Spleen (tissue), 11 donors: ENCODE data around the gene DTX1. TPM values are rescaled to one million over a fixed set of nuclear protein-coding genes. Genes with fewer than 3 reads are reported as not detected.

Experiments
- DNase-seq: peaks from one replicate; pipeline ENCODE4 v3.0.0-alpha.2; 2020
- H3K27ac ChIP-seq, 8 donors: fragments of 200-600 bp; sonication (generic) in 7 of 8; 1 replicate in 4 of 8; 2 replicates in 4 of 8; pipeline versions ENCODE4 v1.5.0 to v1.8.0; 2016 to 2021; ENCODE audit warnings: inconsistent platforms in 4 of 8, mild to moderate bottlenecking in 4 of 8, moderate library complexity in 1 of 8
- H3K27me3 ChIP-seq, 7 donors: fragments of 200-600 bp; sonication (generic) in 6 of 7; replicated peaks in 1 of 7; 1 replicate in 4 of 7; 2 replicates in 3 of 7; pipeline versions ENCODE4 v1.5.0 to v1.8.0; 2016 to 2021; ENCODE audit warnings: inconsistent platforms in 3 of 7, mild to moderate bottlenecking in 1 of 7
- H3K36me3 ChIP-seq, 6 donors: fragments of 200-600 bp; sonication (generic) in 5 of 6; 1 replicate in 4 of 6; 2 replicates in 2 of 6; pipeline versions ENCODE4 v1.5.0 to v1.8.0; 2016 to 2021; ENCODE audit warnings: inconsistent platforms in 2 of 6
- H3K4me1 ChIP-seq, 6 donors: fragments of 200-600 bp; sonication (generic) in 5 of 6; 1 replicate in 3 of 6; 2 replicates in 3 of 6; pipeline versions ENCODE4 v1.5.0 to v1.8.0; 2016 to 2021; ENCODE audit warnings: inconsistent platforms in 3 of 6
- H3K4me3 ChIP-seq, 8 donors: fragments of 200-600 bp; sonication (generic) in 7 of 8; 1 replicate in 4 of 8; 2 replicates in 4 of 8; pipeline versions ENCODE4 v1.5.0 to v1.8.0; 2016 to 2021; ENCODE audit warnings: inconsistent platforms in 4 of 8, mild to moderate bottlenecking in 4 of 8, moderate library complexity in 2 of 8
- H3K9me3 ChIP-seq, 8 donors: fragments of 200-600 bp; sonication (generic) in 7 of 8; 1 replicate in 4 of 8; 2 replicates in 4 of 8; pipeline versions ENCODE4 v1.5.0 to v1.8.0; 2016 to 2021; ENCODE audit warnings: inconsistent platforms in 4 of 8
- POLR2A ChIP-seq, 3 donors: fragments of 450-650 bp; IDR thresholded peaks; one replicate each; pipeline ENCODE4 v1.5.1; 2017; ENCODE audit warnings: antibody characterized with exemption in 3 of 3, mild to moderate bottlenecking in 1 of 3
- POLR2AphosphoS5 ChIP-seq, 3 donors: sonication (generic); formaldehyde crosslinking; IDR thresholded peaks; one replicate each; pipeline ENCODE4 v1.5.1; 2017; ENCODE audit warnings: antibody characterized with exemption in 3 of 3
- WGBS, 5 donors: extraction: QIAGEN DNeasy Blood & Tissue Kit in 3 of 5; methylation state at CpG; one replicate each; pipeline versions ENCODE4 v1.1.5 to v1.1.7; 2013 to 2018; 5-methylcytosine and 5-hydroxymethylcytosine counted together
- intact Hi-C: fragments of 100-400 bp; cut with DNase I; formaldehyde crosslinking; loops from one replicate; pipeline ENCODE4 v1.15.0; 2023; ENCODE audit warnings: low total_unique reads
- polyA plus RNA-seq, 3 donors: library from polyadenylated mRNA; stranded (reverse); fragments of 200-250 nt; gene quantifications; one replicate each; pipeline ENCODE4 v1.2.1, GENCODE V29; 2013
- total RNA-seq, 7 donors: library from RNA; depleted of rRNA in 3 of 7; stranded (reverse); fragments of >200 nt in 3 of 7; fragmentation: NEBNext Ultra II Directional in 4 of 7; extraction: Animal tissue kit (Norgen Biotek cat#: 25700) in 4 of 7; gene quantifications; one replicate each; pipeline versions ENCODE4 v1.1.0 to v1.2.1, GENCODE V29; 2016 to 2021
- TF ChIP-seq, protein P1 (sequence below), 11 experiments: fragments of 200-600 bp in 7 of 11; fragments of 450-650 bp in 4 of 11; sonication (generic) in 4 of 11; IDR thresholded peaks in 8 of 11; conservative IDR thresholded peaks in 3 of 11; 1 replicate in 7 of 11; 2 replicates in 4 of 11; pipeline versions ENCODE4 v1.4.0 to v1.8.0; 2016 to 2021; ENCODE audit warnings: antibody characterized with exemption in 11 of 11, inconsistent platforms in 4 of 11, mild to moderate bottlenecking in 1 of 11
- donor health status: healthy with polysubstance abuse.
- donor health status: DM: no; HTN: no; CAD: no; lungs with moderate emphysema.
- donor health status: DM: no; HTN: no; CAD: no.
- donor health status: Bipolar disorder and iron deficiency.
- donor health status: healthy.
- donor health status: DM: no; HTN: no; CAD: no.
- donor health status: DM: yes; HTN: yes; CAD: no.

The DTX1 gene
- total and polyA plus RNA-seq, 10 donors = 53.4 to 141 (median 83.6) TPM

DNA sequence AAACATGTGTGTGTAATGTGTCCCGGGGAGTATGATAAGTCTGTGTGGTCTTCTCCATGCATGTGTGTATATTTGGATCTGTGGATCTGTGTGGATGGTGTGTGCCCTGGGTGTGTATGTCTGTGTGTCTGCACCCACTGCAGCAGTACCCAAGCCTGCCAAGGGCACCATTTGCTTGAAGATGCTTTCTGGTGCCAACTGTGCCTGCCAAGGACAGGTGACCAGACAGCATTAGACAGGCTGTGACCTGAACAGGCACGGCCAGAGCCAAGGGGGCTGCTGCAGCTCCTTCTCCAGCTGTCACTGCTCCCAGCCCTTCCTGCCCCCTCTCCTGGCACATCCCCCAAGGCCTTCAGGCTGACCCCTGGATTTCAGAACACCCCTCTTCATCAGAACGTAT lies 35.0 kb downstream of the DTX1 start:
- peak overlapping the region in 4 of 8 donors; percentile 66 to 86 (median 76) for H3K27ac ChIP-seq
- WGBS, 5 donors = 56 to 84% (median 66%) methylated on average over 3 of the region's 3 CpGs
- no peaks in the 10 kb centered on the region for H3K9me3 ChIP-seq
- no peak for DNase-seq
- H3K27me3 ChIP-seq = peaks cover 0 to 8% (median 0%) of the 10 kb centered on the region in 7 donors
- peaks cover 0 to 34% (median 14%) of the 10 kb centered on the region in 6 donors for H3K36me3 ChIP-seq
- TF ChIP-seq, protein P1, sequence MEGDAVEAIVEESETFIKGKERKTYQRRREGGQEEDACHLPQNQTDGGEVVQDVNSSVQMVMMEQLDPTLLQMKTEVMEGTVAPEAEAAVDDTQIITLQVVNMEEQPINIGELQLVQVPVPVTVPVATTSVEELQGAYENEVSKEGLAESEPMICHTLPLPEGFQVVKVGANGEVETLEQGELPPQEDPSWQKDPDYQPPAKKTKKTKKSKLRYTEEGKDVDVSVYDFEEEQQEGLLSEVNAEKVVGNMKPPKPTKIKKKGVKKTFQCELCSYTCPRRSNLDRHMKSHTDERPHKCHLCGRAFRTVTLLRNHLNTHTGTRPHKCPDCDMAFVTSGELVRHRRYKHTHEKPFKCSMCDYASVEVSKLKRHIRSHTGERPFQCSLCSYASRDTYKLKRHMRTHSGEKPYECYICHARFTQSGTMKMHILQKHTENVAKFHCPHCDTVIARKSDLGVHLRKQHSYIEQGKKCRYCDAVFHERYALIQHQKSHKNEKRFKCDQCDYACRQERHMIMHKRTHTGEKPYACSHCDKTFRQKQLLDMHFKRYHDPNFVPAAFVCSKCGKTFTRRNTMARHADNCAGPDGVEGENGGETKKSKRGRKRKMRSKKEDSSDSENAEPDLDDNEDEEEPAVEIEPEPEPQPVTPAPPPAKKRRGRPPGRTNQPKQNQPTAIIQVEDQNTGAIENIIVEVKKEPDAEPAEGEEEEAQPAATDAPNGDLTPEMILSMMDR (IDR thresholded peaks at IDR 0.05 in 8 of 11, conservative IDR thresholded peaks at IDR 0.05 in 3 of 11) = no peak
- TF ChIP-seq POLR2A (IDR thresholded peaks at IDR 0.05) (no peak), POLR2AphosphoS5 (IDR thresholded peaks at IDR 0.05) (no peak)
- H3K4me3 ChIP-seq = no peak overlapping the region
- peaks cover 37 to 93% (median 75%) of the 10 kb centered on the region in 6 donors for H3K4me1 ChIP-seq
- intact Hi-C loops = loop anchor here (10.0 kb wide), 1 partner anchor 63 kb away; no protein-coding TSS in a partner anchor

DNA sequence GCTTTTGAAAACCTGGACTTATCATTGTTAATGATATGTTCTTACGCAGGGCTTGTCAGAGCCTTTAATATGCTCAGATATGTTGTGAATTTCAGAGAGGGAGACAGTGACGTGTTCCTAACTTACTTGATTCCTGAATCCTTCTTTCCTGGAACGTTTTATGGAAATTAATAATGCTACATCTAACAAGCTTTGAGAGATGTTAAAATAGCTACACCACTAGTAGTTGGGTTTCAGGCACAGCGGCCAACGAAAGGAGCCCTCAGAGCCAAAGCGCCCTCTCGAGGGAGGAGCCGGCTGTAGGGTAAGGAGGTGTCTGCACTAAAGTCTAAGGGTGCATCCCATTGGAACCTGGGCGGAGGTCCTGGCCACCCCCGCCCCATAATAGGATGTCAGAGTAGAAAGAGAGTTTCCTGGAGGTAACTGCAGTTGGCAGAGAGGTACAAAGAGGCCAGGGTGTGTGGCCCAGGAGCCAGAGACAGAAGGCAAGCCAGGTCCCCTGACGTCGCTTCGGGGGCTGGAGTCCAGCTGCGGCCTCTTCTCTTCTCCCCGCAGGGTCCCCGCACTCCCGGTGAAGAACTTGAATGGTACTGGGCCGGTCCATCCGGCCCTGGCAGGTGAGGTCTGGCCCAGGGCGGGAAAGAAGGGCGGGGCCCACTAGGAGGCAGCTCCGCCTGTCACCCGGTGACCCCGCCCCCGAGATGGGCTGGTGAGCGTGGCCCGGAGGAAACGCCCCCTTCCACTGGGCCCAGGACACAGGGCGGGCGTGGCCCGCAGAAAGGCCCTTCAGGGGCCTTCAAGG lies 36.3 kb downstream of the DTX1 start:
- peaks cover 0 to 8% (median 0%) of the 10 kb centered on the region in 7 donors for H3K27me3 ChIP-seq
- peaks cover 28 to 90% (median 62%) of the 10 kb centered on the region in 6 donors for H3K4me1 ChIP-seq
- H3K36me3 ChIP-seq = peaks cover 0 to 43% (median 19%) of the 10 kb centered on the region in 6 donors
- TF ChIP-seq POLR2AphosphoS5 (IDR thresholded peaks at IDR 0.05) (peak in 2 of 3 donors; percentile 32 to 56), POLR2A (IDR thresholded peaks at IDR 0.05) (no peak)
- TF ChIP-seq, protein P1 (IDR thresholded peaks at IDR 0.05 in 8 of 11, conservative IDR thresholded peaks at IDR 0.05 in 3 of 11) = peak in 5 of 11 experiments; percentile 19 to 51 (median 24)
- intact Hi-C loops = loop anchor here (10.0 kb wide), 1 partner anchor 62 kb away; no protein-coding TSS in a partner anchor
- peak overlapping the region in 1 of 8 donors; percentile 40 for H3K4me3 ChIP-seq
- peak; percentile 90 for DNase-seq
- H3K9me3 ChIP-seq = no peaks in the 10 kb centered on the region
- WGBS, 5 donors = 19 to 44% (median 30%) methylated on average over 20 to 31 of the region's 31 CpGs
- H3K27ac ChIP-seq = peak overlapping the region in 6 of 8 donors; percentile 7 to 86 (median 62)

DNA sequence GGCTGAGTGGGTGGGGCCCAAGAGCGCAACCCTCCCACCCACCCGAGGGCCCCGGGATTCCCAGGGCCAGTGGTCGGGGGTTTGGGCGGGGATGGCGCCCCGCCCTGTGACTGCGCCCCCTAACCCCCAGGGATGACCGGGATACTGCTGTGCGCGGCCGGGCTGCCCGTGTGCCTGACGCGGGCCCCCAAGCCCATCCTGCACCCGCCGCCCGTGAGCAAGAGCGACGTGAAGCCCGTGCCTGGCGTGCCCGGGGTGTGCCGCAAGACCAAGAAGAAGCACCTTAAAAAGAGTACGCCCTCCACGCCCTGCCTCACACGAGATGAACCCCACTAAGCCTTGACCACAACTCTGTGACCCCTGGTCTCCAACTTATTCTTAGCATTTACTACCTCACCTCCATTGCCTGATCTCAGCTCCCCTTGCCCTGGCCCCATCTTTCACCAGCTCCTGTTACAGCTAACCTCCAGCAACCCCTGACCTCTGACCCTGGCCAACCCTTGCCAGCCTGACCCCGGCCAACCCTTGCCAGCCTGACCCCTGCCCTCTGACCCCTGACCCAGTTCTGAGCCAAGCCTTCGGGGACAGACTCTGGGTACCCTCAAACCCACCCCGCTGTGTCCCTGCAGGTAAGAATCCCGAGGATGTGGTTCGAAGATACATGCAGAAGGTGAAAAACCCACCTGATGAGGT lies 37.0 kb downstream of the DTX1 start:
- peaks cover 30 to 90% (median 62%) of the 10 kb centered on the region in 6 donors for H3K4me1 ChIP-seq
- intact Hi-C loops = loop anchor here (10.0 kb wide), 1 partner anchor 61 kb away; no protein-coding TSS in a partner anchor
- peak overlapping the region in 1 of 8 donors; percentile 40 for H3K4me3 ChIP-seq
- TF ChIP-seq, protein P1 (IDR thresholded peaks at IDR 0.05 in 8 of 11, conservative IDR thresholded peaks at IDR 0.05 in 3 of 11) = no peak
- no peak for TF ChIP-seq POLR2A (IDR thresholded peaks at IDR 0.05)
- peak overlapping the region in 4 of 8 donors; percentile 50 to 86 (median 76) for H3K27ac ChIP-seq
- DNase-seq = no peak
- no peaks in the 10 kb centered on the region for H3K9me3 ChIP-seq
- peaks cover 0 to 8% (median 0%) of the 10 kb centered on the region in 7 donors for H3K27me3 ChIP-seq
- H3K36me3 ChIP-seq = peaks cover 0 to 43% (median 19%) of the 10 kb centered on the region in 6 donors
- WGBS, 5 donors = 68 to 85% (median 74%) methylated on average over 10 to 32 of the region's 32 CpGs
